ENCODE data around the gene ABLIM3. TPM values are rescaled to one million over a fixed set of nuclear protein-coding genes. Genes with fewer than 3 reads are reported as not detected.

Gene ABLIM3
- polyA plus RNA-seq, 1 of the 3 experiments (the other 2 are of a cell fraction), result 5.9 TPM

DNA sequence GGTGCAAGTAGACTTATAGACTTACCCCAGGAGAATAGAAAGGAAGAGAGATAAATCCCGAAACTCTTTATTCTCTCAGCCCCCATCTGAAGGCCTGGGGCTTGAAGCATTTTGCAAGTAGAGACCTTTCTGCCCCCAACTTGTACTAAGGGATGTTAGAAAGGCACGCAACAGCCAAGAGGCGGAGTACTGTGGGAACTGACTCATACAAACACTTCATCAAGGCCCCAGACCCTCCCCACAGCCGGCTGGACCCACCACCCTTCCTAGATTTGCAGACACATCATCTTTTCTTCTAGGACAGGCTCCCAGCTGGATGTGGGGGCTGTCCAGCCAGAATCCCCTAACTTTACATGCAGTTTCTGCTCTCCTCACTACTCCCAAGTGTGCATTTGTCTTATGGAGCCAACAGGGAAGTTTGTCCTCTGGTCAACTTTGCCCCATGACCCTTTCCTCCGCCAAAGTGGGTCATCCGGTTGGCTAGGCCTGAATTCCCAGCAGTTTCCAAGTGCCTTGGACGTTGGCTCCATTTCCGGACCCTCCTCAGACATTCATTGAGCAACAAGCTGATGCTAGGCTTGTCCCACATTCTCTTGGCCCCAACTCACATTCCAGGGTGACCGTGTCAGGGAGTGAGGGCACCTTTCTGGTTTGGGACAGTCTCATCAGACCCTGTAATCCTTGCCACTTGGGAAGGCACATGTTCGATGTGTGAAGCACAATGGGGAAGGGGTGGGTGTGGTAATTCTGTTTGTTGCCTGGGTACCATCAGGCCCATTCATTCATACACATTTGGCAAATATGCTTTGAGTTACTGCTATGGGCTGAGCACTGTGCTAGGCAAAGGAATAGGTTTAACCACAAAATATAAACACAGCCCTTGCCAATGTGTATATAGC, 64.6 kb downstream of the ABLIM3 start:
- no peak for TF ChIP-seq RXRA (IDR thresholded peaks at IDR 0.05; ENCODE audit: borderline replicate concordance, low read depth)
- TF ChIP-seq SMC3 (IDR thresholded peaks at IDR 0.05; ENCODE audit: low read depth, low read length), result no peak
- no peak for TF ChIP-seq NFIC (IDR thresholded peaks at IDR 0.05; ENCODE audit: borderline replicate concordance)
- CTCF ChIA-PET, result interaction anchor here (1.3 kb wide), 1 partner anchor 93 kb away, joined by 3 read pairs; no protein-coding TSS in a partner anchor
- no peak overlapping the region for H3K27ac ChIP-seq (ENCODE audit: low read depth in 2 of 2, low read length in 1 of 2)
- H3K79me2 ChIP-seq (ENCODE audit: insufficient read depth), result no peaks in the 10 kb centered on the region
- H3K9ac ChIP-seq, result no peak overlapping the region
- no peak overlapping the region for H3K4me3 ChIP-seq (ENCODE audit: low read depth in 2 of 2, low read length in 1 of 2)
- WGBS (ENCODE audit: low lambda C conversion rate), result 66% methylated on average over 8 of the region's 10 CpGs
- H4K20me1 ChIP-seq (ENCODE audit: insufficient read depth), result no peaks in the 10 kb centered on the region
- POLR2A ChIA-PET, result no interaction called here
- peaks cover 0 to 2% of the 10 kb centered on the region in 2 experiments; a peak in 2 of 4 replicates for H3K4me1 ChIP-seq (ENCODE audit: control insufficient read depth in 1 of 2, insufficient read depth in 2 of 2, low read depth in 1 of 2, low read length in 1 of 2)
- no peaks in the 10 kb centered on the region for H3K9me2 ChIP-seq
- no peaks in the 10 kb centered on the region for H3F3A ChIP-seq (replicated peaks; ENCODE audit: insufficient read depth)
- no peak overlapping the region for H3K4me2 ChIP-seq
- no peak for DNase-seq
- H2AFZ ChIP-seq (ENCODE audit: low read depth), result no peak overlapping the region
- H3K36me3 ChIP-seq (replicated peaks in 1 of 2; ENCODE audit: control insufficient read depth in 1 of 2, insufficient read depth in 2 of 2, low read length in 1 of 2), result peaks cover 0 to 3% of the 10 kb centered on the region in 2 experiments
- H3K27me3 ChIP-seq (ENCODE audit: insufficient read depth), result no peaks in the 10 kb centered on the region
- no peaks in the 10 kb centered on the region for H3K9me3 ChIP-seq

DNA sequence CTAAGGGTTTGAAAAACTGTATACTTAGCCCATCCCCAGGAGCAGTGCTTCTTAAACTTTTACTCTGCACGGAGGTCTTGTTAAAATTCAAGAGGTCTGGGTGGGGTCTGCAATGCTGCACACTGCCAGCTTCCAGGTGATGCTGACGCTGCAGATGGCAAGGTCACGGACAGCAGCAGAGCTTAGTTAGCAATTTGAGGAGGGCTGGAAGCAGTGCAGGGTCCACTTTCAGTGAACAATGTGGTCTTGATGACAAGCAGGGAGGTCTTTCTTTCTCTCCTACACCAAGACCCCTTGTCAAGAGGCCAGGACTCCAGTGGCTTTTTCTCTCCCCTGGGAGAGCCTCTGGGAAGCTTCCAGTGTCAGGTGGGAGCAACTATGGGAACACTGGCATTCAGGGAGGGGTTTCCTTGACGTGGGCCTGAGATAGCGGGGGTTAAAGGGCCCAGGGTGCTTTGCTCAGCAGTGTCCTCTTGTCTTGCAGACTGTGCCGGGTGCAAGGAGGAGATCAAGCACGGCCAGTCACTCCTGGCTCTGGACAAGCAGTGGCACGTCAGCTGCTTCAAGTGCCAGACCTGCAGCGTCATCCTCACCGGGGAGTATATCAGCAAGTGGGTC, 65.3 kb downstream of the ABLIM3 start:
- no peak for TF ChIP-seq RFX5 (IDR thresholded peaks at IDR 0.05; ENCODE audit: low read length)
- no peak for TF ChIP-seq FOXJ3 (CRISPR knock-in tag; IDR thresholded peaks at IDR 0.05)
- TF ChIP-seq NFIC (IDR thresholded peaks at IDR 0.05; ENCODE audit: borderline replicate concordance), result no peak
- TF ChIP-seq, protein P1, sequence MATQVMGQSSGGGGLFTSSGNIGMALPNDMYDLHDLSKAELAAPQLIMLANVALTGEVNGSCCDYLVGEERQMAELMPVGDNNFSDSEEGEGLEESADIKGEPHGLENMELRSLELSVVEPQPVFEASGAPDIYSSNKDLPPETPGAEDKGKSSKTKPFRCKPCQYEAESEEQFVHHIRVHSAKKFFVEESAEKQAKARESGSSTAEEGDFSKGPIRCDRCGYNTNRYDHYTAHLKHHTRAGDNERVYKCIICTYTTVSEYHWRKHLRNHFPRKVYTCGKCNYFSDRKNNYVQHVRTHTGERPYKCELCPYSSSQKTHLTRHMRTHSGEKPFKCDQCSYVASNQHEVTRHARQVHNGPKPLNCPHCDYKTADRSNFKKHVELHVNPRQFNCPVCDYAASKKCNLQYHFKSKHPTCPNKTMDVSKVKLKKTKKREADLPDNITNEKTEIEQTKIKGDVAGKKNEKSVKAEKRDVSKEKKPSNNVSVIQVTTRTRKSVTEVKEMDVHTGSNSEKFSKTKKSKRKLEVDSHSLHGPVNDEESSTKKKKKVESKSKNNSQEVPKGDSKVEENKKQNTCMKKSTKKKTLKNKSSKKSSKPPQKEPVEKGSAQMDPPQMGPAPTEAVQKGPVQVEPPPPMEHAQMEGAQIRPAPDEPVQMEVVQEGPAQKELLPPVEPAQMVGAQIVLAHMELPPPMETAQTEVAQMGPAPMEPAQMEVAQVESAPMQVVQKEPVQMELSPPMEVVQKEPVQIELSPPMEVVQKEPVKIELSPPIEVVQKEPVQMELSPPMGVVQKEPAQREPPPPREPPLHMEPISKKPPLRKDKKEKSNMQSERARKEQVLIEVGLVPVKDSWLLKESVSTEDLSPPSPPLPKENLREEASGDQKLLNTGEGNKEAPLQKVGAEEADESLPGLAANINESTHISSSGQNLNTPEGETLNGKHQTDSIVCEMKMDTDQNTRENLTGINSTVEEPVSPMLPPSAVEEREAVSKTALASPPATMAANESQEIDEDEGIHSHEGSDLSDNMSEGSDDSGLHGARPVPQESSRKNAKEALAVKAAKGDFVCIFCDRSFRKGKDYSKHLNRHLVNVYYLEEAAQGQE (IDR thresholded peaks at IDR 0.05; ENCODE audit: low read depth, low read length), result no peak
- TF ChIP-seq MEF2A (IDR thresholded peaks at IDR 0.05; ENCODE audit: borderline replicate concordance, low read depth), result no peak
- no peak for TF ChIP-seq ELF1 (IDR thresholded peaks at IDR 0.05)
- TF ChIP-seq GATA2 (CRISPR knock-in tag; IDR thresholded peaks at IDR 0.05), result no peak
- TF ChIP-seq, protein P2, sequence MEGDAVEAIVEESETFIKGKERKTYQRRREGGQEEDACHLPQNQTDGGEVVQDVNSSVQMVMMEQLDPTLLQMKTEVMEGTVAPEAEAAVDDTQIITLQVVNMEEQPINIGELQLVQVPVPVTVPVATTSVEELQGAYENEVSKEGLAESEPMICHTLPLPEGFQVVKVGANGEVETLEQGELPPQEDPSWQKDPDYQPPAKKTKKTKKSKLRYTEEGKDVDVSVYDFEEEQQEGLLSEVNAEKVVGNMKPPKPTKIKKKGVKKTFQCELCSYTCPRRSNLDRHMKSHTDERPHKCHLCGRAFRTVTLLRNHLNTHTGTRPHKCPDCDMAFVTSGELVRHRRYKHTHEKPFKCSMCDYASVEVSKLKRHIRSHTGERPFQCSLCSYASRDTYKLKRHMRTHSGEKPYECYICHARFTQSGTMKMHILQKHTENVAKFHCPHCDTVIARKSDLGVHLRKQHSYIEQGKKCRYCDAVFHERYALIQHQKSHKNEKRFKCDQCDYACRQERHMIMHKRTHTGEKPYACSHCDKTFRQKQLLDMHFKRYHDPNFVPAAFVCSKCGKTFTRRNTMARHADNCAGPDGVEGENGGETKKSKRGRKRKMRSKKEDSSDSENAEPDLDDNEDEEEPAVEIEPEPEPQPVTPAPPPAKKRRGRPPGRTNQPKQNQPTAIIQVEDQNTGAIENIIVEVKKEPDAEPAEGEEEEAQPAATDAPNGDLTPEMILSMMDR (IDR thresholded peaks at IDR 0.05), result no peak
- TF ChIP-seq MXI1 (IDR thresholded peaks at IDR 0.05; ENCODE audit: low read depth, low read length), result no peak
- POLR2A ChIA-PET, result no interaction called here
- H3K4me2 ChIP-seq, result no peak overlapping the region
- no peaks in the 10 kb centered on the region for H3K79me2 ChIP-seq (ENCODE audit: insufficient read depth)
- H3K9me3 ChIP-seq, result no peaks in the 10 kb centered on the region
- no peak overlapping the region for H3K27ac ChIP-seq (ENCODE audit: low read depth in 2 of 2, low read length in 1 of 2)
- no peak overlapping the region for H2AFZ ChIP-seq (ENCODE audit: low read depth)
- no peaks in the 10 kb centered on the region for H3K9me2 ChIP-seq
- peaks cover 6% of the 10 kb centered on the region for H3F3A ChIP-seq (replicated peaks; ENCODE audit: insufficient read depth)
- no peak overlapping the region for H3K4me3 ChIP-seq (ENCODE audit: low read depth in 2 of 2, low read length in 1 of 2)
- peaks cover 0 to 6% of the 10 kb centered on the region in 2 experiments; a peak in 2 of 4 replicates for H3K4me1 ChIP-seq (ENCODE audit: control insufficient read depth in 1 of 2, insufficient read depth in 2 of 2, low read depth in 1 of 2, low read length in 1 of 2)
- peaks cover 0 to 3% of the 10 kb centered on the region in 2 experiments for H3K36me3 ChIP-seq (replicated peaks in 1 of 2; ENCODE audit: control insufficient read depth in 1 of 2, insufficient read depth in 2 of 2, low read length in 1 of 2)
- DNase-seq, result no peak
- CTCF ChIA-PET, result interaction anchor here (1.2 kb wide), 1 partner anchor 476 kb away, joined by 3 read pairs; no protein-coding TSS in a partner anchor
- 69% methylated on average over 3 of the region's 10 CpGs for WGBS (ENCODE audit: low lambda C conversion rate)
- no peaks in the 10 kb centered on the region for H3K27me3 ChIP-seq (ENCODE audit: insufficient read depth)
- no peak overlapping the region for H3K9ac ChIP-seq
- H4K20me1 ChIP-seq (ENCODE audit: insufficient read depth), result no peaks in the 10 kb centered on the region
